Testis (tissue), 3 donors: Measurements from ENCODE around the gene AATK. TPM values are rescaled to one million over a fixed set of nuclear protein-coding genes. Genes with fewer than 3 reads are reported as not detected.

ENCODE experiments used
- DNase-seq: peaks from one replicate; pipeline ENCODE4 v3.0.0-alpha.2; 2019
- H3K27ac ChIP-seq, 2 donors: fragments of 200-600 bp; sonication (generic); one replicate each; pipeline ENCODE4 v1.5.1; 2019
- H3K27me3 ChIP-seq: fragments of 200-600 bp; sonication (generic); one replicate; pipeline ENCODE4 v1.5.1; 2019
- H3K36me3 ChIP-seq: fragments of 200-600 bp; sonication (generic); one replicate; pipeline ENCODE4 v1.5.1; 2017; ENCODE audit warnings: low read depth; ENCODE audit errors: missing control alignments
- H3K4me1 ChIP-seq: fragments of 200-600 bp; sonication (generic); one replicate; pipeline ENCODE4 v1.5.1; 2019
- H3K4me3 ChIP-seq, 2 donors: fragments of 200-600 bp; sonication (generic); one replicate each; pipeline ENCODE4 v1.5.1; 2017 to 2019
- H3K9me3 ChIP-seq: fragments of 200-600 bp; sonication (generic); one replicate; pipeline ENCODE4 v1.5.1; 2017
- POLR2A ChIP-seq: fragments of 450-650 bp; IDR thresholded peaks from one replicate; pipeline ENCODE4 v1.6.1; 2017; ENCODE audit warnings: antibody characterized with exemption, mild to moderate bottlenecking, moderate library complexity
- WGBS, 2 donors: methylation state at CpG; one replicate each; pipeline ENCODE4 v1.1.5; 2018; 5-methylcytosine and 5-hydroxymethylcytosine counted together
- intact Hi-C: fragments of 100-400 bp; cut with DNase I; formaldehyde crosslinking; loops from one replicate; pipeline ENCODE4 v1.15.1; 2023; ENCODE audit warnings: low total_unique reads
- polyA plus RNA-seq: library from polyadenylated mRNA; stranded (reverse); fragments of 350-450 nt; fragmentation: Illumina TruSeq; extraction: RNeasy Lipid Tissue Mini Kit (QIAGEN cat#74804); gene quantifications from one replicate; pipeline ENCODE4 v1.2.3, GENCODE V29; 2014; ENCODE audit warnings: low read depth, low replicate concordance; ENCODE audit not compliant: insufficient read depth
- total RNA-seq, 2 donors: library from RNA; depleted of rRNA; stranded (reverse); fragments of >200 nt; gene quantifications; one replicate each; pipeline ENCODE4 v1.2.3, GENCODE V29; 2016
- TF ChIP-seq, protein P1 (sequence below), 3 experiments: fragments of 450-650 bp in 2 of 3; fragments of 200-600 bp in 1 of 3; sonication (generic) in 1 of 3; IDR thresholded peaks; one replicate each; pipeline ENCODE4 v1.5.1; 2016 to 2019; ENCODE audit warnings: antibody characterized with exemption in 3 of 3, mild to moderate bottlenecking in 2 of 3, moderate library complexity in 1 of 3

Gene AATK
- total and polyA plus RNA-seq, 3 donors from 2014 or later = 3.5 to 5.6 (median 3.8) TPM

DNA sequence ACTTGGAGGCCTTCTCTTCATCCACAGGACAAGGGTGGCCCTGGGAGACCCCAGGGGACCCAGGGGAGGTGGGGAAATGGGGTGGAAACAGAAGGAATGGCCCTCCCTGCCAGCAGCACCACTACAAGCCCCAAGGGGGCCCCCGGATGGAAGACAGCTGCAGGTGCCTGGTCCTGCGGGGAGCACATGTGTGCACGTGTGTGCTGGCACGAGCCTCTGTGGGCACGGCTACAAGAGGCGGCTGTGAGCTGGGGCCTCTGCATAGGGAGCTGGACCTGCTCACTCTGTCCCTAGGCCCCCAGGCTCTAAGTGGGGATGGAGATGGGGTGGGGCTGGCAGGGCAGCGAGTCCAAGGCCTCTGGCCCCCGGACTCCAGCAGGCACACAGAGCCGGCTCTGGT is 13.2 kb upstream of the AATK start:
- peaks cover 7% of the 10 kb centered on the region for H3K4me1 ChIP-seq
- H3K27me3 ChIP-seq = no peaks in the 10 kb centered on the region
- H3K36me3 ChIP-seq = no peaks in the 10 kb centered on the region
- H3K27ac ChIP-seq = no peak overlapping the region
- H3K4me3 ChIP-seq = no peak overlapping the region
- 76 to 80% methylated on average over 6 to 8 of the region's 9 CpGs for WGBS, 2 donors
- no peak for DNase-seq
- no peak for TF ChIP-seq POLR2A
- TF ChIP-seq, protein P1, sequence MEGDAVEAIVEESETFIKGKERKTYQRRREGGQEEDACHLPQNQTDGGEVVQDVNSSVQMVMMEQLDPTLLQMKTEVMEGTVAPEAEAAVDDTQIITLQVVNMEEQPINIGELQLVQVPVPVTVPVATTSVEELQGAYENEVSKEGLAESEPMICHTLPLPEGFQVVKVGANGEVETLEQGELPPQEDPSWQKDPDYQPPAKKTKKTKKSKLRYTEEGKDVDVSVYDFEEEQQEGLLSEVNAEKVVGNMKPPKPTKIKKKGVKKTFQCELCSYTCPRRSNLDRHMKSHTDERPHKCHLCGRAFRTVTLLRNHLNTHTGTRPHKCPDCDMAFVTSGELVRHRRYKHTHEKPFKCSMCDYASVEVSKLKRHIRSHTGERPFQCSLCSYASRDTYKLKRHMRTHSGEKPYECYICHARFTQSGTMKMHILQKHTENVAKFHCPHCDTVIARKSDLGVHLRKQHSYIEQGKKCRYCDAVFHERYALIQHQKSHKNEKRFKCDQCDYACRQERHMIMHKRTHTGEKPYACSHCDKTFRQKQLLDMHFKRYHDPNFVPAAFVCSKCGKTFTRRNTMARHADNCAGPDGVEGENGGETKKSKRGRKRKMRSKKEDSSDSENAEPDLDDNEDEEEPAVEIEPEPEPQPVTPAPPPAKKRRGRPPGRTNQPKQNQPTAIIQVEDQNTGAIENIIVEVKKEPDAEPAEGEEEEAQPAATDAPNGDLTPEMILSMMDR (IDR thresholded peaks at IDR 0.05) = no peak
- H3K9me3 ChIP-seq = no peaks in the 10 kb centered on the region
- intact Hi-C loops = no loop called here

DNA sequence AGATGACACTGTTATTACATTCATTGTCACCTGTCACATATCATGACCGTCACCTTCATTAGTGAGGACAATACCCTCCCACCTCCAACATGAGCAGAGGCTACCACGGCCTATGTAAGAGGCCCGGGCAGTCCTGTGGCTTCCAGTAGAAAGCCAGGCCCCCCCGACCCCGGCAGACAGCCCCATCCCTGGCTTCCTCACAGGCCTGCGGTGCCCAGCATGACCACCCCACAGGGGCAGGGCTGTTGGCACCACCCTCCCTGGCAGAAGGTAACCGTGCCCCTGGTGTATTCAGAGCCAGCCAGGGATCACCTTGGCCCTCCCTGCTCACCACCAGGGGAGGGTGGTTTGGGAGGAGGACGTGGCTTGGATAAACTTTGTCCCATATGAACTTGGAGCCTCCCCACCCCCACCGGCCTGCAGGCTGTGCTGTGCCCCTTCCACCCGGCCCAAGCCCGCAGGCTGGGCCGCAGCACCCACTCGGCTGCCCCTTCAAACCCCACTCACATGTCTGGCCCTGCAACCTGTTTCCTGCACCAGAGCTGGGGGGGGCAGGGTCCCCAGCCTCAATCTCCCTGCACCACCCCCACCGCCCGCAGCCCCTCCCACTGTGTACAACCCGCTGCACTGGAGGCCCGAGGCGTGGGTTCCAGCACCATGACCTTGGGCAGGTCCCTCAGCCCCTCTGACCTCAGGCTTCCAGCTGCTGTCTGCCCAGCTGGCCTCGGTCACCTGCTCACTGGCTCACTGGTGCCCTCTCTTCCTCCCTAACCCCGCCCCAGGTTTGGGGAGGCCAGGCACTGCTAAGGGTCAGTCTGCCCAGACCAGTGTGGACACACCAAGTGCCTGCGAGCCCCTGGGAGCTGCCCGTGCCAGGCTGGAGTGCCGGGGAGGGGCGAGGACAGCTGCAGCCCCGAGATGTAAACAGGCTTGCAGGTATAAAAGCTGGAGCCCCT is 12.4 kb upstream of the AATK start:
- Histone ChIP-seq H3K27ac (no peak overlapping the region), H3K36me3 (no peaks in the 10 kb centered on the region), H3K4me1 (peaks cover 7% of the 10 kb centered on the region), H3K4me3 (no peak overlapping the region), H3K9me3 (no peaks in the 10 kb centered on the region), H3K27me3 (no peaks in the 10 kb centered on the region)
- TF ChIP-seq, protein P1 (IDR thresholded peaks at IDR 0.05) = no peak
- no peak for TF ChIP-seq POLR2A
- WGBS, 2 donors = 77 to 91% methylated on average over 6 to 25 of the region's 25 CpGs
- intact Hi-C loops = no loop called here
- no peak for DNase-seq

DNA sequence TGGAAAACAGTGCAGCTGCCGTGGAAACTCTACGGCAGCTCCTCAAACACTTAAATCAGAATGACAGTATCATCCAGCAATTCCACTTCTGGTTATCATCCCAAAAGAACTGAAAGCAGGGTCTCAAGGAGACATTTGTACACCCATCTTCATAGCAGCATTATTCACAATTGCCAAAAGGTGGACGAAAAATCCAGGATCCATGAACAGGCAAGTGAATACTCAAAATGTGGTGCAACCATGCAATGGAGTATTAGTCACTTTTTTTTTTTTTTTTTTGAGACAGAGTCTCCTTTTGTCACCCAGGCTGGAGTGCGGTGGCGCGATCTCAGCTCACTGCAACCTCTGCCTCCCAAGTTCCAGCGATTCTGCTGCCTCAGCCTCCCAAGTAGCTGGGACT is 10.6 kb upstream of the AATK start:
- Histone ChIP-seq H3K36me3 (no peaks in the 10 kb centered on the region), H3K4me3 (no peak overlapping the region), H3K27ac (no peak overlapping the region), H3K27me3 (no peaks in the 10 kb centered on the region), H3K4me1 (peaks cover 7% of the 10 kb centered on the region), H3K9me3 (no peaks in the 10 kb centered on the region)
- 96 to 97% methylated on average over 7 of the region's 7 CpGs for WGBS, 2 donors
- DNase-seq = no peak
- TF ChIP-seq, protein P1 (IDR thresholded peaks at IDR 0.05) = no peak
- intact Hi-C loops = no loop called here

DNA sequence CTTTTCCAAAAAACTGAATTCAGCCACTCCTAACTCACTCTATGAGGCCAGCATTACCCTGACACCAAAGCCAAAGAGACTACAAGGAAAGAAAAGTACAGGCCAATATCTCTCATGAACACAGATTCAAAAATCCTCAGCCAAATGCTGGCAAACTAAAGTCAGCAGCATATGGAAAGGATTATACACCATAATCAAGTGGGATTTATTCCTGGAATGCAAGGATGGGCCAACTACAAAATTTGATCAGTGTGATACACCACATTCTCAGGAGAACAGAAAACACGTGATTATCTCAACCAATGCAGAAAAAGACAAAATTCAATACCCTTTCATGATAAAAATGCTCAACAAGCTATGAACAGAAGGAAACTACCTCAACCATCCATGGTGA is 7.7 kb upstream of the AATK start:
- Histone ChIP-seq H3K4me3 (no peak overlapping the region), H3K9me3 (no peaks in the 10 kb centered on the region), H3K36me3 (no peaks in the 10 kb centered on the region), H3K4me1 (no peaks in the 10 kb centered on the region), H3K27me3 (no peaks in the 10 kb centered on the region), H3K27ac (no peak overlapping the region)
- intact Hi-C loops = no loop called here
- 58 to 82% methylated on average over 1 of the region's 1 CpG for WGBS, 2 donors
- TF ChIP-seq POLR2A = no peak
- TF ChIP-seq, protein P1 (IDR thresholded peaks at IDR 0.05) = no peak
- no peak for DNase-seq
